ENCODE measurements around the gene PFDN6. TPM values are rescaled to one million over a fixed set of nuclear protein-coding genes. Genes with fewer than 3 reads are reported as not detected.

PFDN6 gene
- polyA plus RNA-seq = 100 to 1,000 TPM; 127 to 293 TPM

DNA sequence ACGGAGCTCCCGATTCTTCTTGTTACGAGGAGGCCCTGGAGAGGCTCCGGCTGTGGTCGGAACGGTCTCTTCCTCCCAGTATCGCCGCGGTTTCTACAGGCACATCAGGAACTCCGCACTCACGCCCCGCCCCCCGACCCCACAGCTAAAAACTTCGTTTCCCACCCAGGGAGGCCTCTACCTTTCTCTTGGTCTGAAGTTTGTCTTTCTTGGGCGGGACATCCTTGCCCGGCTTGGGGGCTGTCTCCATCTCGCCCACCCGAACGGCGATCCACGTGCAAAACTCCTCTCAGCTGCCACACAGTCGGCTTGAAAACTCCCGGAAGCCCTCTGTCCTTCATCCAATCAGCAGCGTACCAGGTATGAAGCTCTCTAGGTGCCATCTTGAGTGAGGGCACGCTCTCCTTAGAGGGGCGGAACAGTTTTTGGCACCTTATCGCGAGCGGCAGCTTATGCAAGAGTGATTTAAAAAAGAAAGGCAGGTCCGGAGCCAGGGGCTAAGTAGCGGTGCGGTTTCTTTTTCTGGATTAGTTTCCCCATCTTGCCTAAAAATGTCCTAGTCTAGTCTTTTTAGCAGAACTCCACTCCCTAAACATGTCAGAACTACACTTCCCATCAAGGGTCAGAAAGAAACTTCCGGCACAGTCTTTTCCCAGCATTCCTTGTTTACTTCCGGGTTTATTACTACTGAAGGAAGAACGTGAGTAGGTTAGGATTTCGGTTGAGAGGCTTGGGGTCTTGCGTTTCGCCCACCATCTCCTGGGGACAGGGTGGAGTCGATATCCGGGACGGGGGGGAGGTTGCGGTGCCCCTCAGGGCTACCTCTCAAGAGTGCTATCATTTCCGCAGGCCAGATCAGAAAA is at the start of gene PFDN6, which contains the start of gene WDR46:
Gene PFDN6, plus strand, starts transcription at position 681 of the 863 bp plus-strand sequence. CDS start 256 bp downstream, outside the sequence.
Gene WDR46, minus strand, starts transcription at position 319 of the 863 bp plus-strand sequence. Its CDS starts 69 bp downstream, at position 250.
- WGBS, 2 donors = 0% methylated on average over 43 of the region's 43 CpGs
- Histone ChIP-seq H3K9me3 (ENCODE audit: control insufficient read depth in 2 of 2, insufficient read depth in 1 of 2, low read depth in 1 of 2, low read length in 1 of 2) (no peaks in the 10 kb centered on the region), H3K4me3 (ENCODE audit: low read depth in 1 of 2, low read length in 2 of 2) (peak within 1 kb of the TSS; percentile 74 to 92), H3K4me1 (ENCODE audit: control insufficient read depth in 2 of 2, insufficient read depth in 2 of 2, low read length in 1 of 2) (peaks cover 3 to 13% of the 10 kb centered on the region in 2 donors), H3K27me3 (ENCODE audit: control insufficient read depth in 1 of 2, insufficient read depth in 2 of 2, low read length in 2 of 2) (no peaks in the 10 kb centered on the region), H3K36me3 (ENCODE audit: control insufficient read depth in 2 of 2, insufficient read depth in 2 of 2, low read length in 1 of 2) (peaks cover 17 to 29% of the 10 kb centered on the region in 2 donors), H3K27ac (ENCODE audit: low read depth in 2 of 2, low read length in 1 of 2) (peak within 1 kb of the TSS; percentile 79 to 83)

DNA sequence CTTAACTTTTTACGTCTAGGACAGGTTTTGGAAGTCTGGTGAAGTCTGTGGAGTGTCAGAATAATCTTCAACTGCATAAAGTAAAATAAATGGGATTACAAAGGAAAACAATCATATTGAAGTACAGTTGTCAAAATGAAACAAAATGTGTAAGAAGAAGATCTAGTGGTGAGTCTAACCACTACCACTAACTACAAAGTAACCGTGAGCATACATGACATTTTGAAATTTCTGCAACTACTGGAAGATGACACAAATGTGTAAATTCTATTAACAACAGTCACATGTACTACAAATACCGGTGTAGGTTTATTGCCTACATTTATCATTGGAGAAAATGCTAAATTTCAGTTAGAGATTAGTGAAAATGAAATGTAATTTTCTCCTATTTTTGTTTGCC is 47.4 kb upstream of the PFDN6 start:
- no peaks in the 10 kb centered on the region for H3K9me3 ChIP-seq (ENCODE audit: control insufficient read depth in 2 of 2, insufficient read depth in 1 of 2, low read depth in 1 of 2, low read length in 1 of 2)
- no peaks in the 10 kb centered on the region for H3K36me3 ChIP-seq (ENCODE audit: control insufficient read depth in 2 of 2, insufficient read depth in 2 of 2, low read length in 1 of 2)
- no peak overlapping the region for H3K27ac ChIP-seq (ENCODE audit: low read depth in 2 of 2, low read length in 1 of 2)
- H3K27me3 ChIP-seq (ENCODE audit: control insufficient read depth in 1 of 2, insufficient read depth in 2 of 2, low read length in 2 of 2) = no peaks in the 10 kb centered on the region
- WGBS, 2 donors = 58 to 60% methylated on average over 3 of the region's 3 CpGs
- no peak overlapping the region for H3K4me3 ChIP-seq (ENCODE audit: low read depth in 1 of 2, low read length in 2 of 2)
- no peaks in the 10 kb centered on the region for H3K4me1 ChIP-seq (ENCODE audit: control insufficient read depth in 2 of 2, insufficient read depth in 2 of 2, low read length in 1 of 2)

DNA sequence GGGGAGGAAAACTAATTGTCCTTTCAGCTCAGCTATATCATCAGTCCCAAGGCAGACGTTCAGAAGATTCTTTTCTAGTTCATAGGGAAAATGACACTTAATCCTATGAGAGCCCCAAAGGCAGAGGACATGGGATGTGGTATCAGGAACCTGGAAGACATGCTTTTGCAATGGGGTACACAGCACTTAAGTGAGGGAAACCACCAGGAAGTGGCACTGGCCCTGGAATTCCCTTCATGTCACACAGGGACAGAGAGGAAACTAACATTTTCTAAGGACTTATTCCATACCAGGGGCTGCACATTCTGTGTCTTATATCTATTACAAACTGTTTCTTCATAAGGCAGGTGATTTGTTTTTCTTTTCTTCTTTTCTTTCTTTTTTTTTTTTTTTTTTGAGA is 45.9 kb upstream of the PFDN6 start:
- Histone ChIP-seq H3K27ac (ENCODE audit: low read depth in 2 of 2, low read length in 1 of 2) (no peak overlapping the region), H3K9me3 (ENCODE audit: control insufficient read depth in 2 of 2, insufficient read depth in 1 of 2, low read depth in 1 of 2, low read length in 1 of 2) (no peaks in the 10 kb centered on the region), H3K27me3 (ENCODE audit: control insufficient read depth in 1 of 2, insufficient read depth in 2 of 2, low read length in 2 of 2) (no peaks in the 10 kb centered on the region), H3K4me3 (ENCODE audit: low read depth in 1 of 2, low read length in 2 of 2) (no peak overlapping the region), H3K4me1 (ENCODE audit: control insufficient read depth in 2 of 2, insufficient read depth in 2 of 2, low read length in 1 of 2) (no peaks in the 10 kb centered on the region), H3K36me3 (ENCODE audit: control insufficient read depth in 2 of 2, insufficient read depth in 2 of 2, low read length in 1 of 2) (no peaks in the 10 kb centered on the region)
- 28 to 34% methylated on average over 1 of the region's 1 CpG for WGBS, 2 donors

DNA sequence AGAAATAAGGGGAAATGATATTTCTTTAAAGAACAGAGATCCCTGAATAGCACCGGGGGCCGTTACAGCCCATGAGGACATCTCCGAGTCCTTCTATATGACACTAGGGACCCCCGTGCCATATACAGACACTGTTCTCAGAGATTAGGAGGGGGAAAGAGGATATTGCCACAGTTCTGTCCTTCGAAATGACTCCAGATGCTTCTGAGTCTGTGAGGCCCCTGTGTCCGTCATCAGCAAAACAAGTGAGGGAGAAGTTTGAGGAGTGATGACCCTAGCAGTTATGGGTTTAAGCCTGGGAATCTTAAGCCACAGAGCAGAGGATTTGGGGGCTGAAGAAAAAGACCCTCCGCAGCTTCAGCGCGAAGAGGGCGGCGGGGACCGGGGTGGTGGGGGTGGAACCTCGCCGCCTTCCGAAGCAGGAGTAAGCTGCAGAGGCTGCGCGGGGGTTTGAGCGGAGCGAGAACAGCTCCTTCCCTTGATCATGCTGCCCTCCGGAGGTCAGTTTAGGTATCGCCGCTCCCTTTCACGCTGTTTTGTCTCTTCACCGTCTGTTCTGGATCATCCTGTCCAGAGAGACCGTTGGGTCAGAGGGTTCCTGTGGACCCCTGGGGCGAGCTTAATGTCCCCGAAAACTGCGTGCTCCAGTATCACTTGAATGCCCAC is 41.3 kb upstream of the PFDN6 start:
- Histone ChIP-seq H3K36me3 (ENCODE audit: control insufficient read depth in 2 of 2, insufficient read depth in 2 of 2, low read length in 1 of 2) (peaks cover 0 to 4% of the 10 kb centered on the region in 2 donors), H3K4me1 (ENCODE audit: control insufficient read depth in 2 of 2, insufficient read depth in 2 of 2, low read length in 1 of 2) (peaks cover 7 to 12% of the 10 kb centered on the region in 2 donors), H3K27ac (ENCODE audit: low read depth in 2 of 2, low read length in 1 of 2) (peak overlapping the region; percentile 85 to 97), H3K9me3 (ENCODE audit: control insufficient read depth in 2 of 2, insufficient read depth in 1 of 2, low read depth in 1 of 2, low read length in 1 of 2) (no peaks in the 10 kb centered on the region), H3K27me3 (ENCODE audit: control insufficient read depth in 1 of 2, insufficient read depth in 2 of 2, low read length in 2 of 2) (no peaks in the 10 kb centered on the region), H3K4me3 (ENCODE audit: low read depth in 1 of 2, low read length in 2 of 2) (peak overlapping the region; percentile 35 to 51)
- 2% methylated on average over 28 of the region's 28 CpGs for WGBS, 2 donors

DNA sequence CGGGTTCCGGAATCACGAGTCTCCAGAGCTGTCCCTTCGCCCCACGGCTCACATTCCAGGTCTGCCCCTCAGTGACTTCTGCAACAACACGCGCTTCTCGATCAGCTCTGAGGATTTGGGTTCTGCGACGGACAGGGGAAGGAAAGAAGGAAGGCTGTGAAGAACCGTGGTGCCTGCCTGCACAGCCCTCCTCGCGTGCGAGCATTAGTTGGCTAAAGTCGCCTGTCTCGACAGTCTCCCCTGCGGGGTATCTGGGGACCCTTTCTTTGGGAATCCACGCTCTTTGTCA is 40.8 kb upstream of the PFDN6 start:
- H3K36me3 ChIP-seq (ENCODE audit: control insufficient read depth in 2 of 2, insufficient read depth in 2 of 2, low read length in 1 of 2) = peaks cover 0 to 4% of the 10 kb centered on the region in 2 donors
- peak overlapping the region; percentile 85 to 97 for H3K27ac ChIP-seq (ENCODE audit: low read depth in 2 of 2, low read length in 1 of 2)
- no peaks in the 10 kb centered on the region for H3K27me3 ChIP-seq (ENCODE audit: control insufficient read depth in 1 of 2, insufficient read depth in 2 of 2, low read length in 2 of 2)
- H3K4me3 ChIP-seq (ENCODE audit: low read depth in 1 of 2, low read length in 2 of 2) = peak overlapping the region; percentile 35 to 51
- peaks cover 7 to 12% of the 10 kb centered on the region in 2 donors for H3K4me1 ChIP-seq (ENCODE audit: control insufficient read depth in 2 of 2, insufficient read depth in 2 of 2, low read length in 1 of 2)
- H3K9me3 ChIP-seq (ENCODE audit: control insufficient read depth in 2 of 2, insufficient read depth in 1 of 2, low read depth in 1 of 2, low read length in 1 of 2) = no peaks in the 10 kb centered on the region
- 0 to 1% methylated on average over 18 of the region's 18 CpGs for WGBS, 2 donors

DNA sequence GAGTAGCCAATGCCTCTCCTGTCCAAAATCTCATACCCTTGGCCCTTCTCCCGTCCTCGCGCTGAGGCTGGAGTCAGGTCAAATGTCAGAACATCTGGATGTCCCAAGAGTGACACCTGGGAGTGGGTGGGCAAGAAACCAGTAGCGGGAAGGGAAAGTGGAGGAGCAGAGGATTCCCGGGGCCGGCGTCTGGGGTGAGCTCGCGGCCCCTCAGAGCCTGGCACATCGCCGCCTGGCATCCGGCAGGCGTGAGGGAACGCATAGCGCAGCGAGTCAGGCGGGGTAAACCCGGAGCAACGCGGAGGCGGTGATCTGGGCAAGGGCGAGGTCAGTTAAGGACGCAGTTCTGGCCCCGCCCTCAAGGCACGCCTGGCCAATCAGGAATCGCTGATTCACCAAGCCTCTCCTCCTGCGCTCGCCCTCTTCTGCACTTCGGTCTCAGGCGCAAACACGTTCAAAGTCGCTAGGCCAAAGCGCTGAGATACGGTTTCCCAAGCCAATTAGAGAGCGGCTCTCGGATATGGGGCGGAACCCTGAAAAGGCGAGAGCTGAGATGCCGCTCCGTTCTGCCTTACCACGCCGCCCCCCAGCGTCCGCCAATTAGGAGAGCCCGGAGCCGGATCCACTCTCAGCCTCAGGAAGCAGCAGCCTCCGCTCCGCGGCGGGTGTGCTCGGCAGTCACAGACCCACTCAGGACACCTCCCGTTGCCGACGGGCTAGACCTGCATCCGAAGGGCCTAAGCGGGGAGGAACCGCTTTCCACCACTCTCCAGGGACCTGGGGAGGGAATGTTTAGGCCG is 40.3 kb upstream of the PFDN6 start:
- H3K27ac ChIP-seq (ENCODE audit: low read depth in 2 of 2, low read length in 1 of 2) = peak overlapping the region; percentile 96 to 99
- H3K9me3 ChIP-seq (ENCODE audit: control insufficient read depth in 2 of 2, insufficient read depth in 1 of 2, low read depth in 1 of 2, low read length in 1 of 2) = no peaks in the 10 kb centered on the region
- H3K4me3 ChIP-seq (ENCODE audit: low read depth in 1 of 2, low read length in 2 of 2) = peak overlapping the region; percentile 59 to 62
- peaks cover 0 to 4% of the 10 kb centered on the region in 2 donors for H3K36me3 ChIP-seq (ENCODE audit: control insufficient read depth in 2 of 2, insufficient read depth in 2 of 2, low read length in 1 of 2)
- no peaks in the 10 kb centered on the region for H3K27me3 ChIP-seq (ENCODE audit: control insufficient read depth in 1 of 2, insufficient read depth in 2 of 2, low read length in 2 of 2)
- WGBS, 2 donors = 0 to 1% methylated on average over 58 of the region's 58 CpGs
- peaks cover 7 to 12% of the 10 kb centered on the region in 2 donors for H3K4me1 ChIP-seq (ENCODE audit: control insufficient read depth in 2 of 2, insufficient read depth in 2 of 2, low read length in 1 of 2)

DNA sequence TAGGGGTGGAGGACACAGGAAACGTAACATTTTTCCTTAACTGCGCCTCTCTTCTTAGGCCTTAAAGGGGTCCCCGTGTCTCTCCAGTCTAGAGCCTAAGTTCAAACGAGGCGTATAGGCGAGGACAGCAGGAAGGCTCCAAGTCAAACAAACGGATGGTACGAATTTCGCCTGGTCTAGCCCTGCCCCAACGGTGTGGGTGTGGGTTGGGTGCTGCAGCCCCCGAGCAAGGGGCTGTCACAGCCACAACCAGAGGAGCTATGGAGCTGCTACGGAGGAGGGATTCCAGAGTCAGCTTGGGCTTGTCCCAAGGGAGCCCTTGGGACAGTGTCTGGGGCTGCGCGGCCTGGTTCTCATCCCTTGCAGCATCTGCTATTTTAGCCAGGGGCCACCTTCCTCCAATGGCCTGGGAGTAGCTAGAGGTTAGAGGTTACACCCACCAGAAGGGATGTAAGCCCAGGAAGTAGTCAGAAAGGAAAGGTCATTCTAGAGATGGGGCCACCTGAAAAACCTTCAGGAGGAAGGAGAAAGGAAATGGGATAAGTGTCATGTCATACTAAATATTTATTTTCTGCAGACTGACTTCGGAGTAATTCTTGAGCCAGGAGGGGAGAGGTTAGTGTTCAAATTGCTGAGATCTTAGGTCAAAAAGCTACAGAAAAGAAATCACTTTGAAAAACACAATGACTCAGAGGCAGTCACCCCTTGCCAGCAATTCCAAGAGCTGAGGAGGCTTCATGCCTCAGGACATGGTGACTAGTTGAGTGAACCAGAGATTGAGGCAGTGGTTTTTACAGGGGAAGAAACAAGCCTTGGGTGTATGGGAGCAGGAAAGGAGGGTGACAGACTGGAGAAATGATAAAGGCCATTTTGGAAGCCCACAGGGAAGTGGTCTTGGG is 39.4 kb upstream of the PFDN6 start:
- Histone ChIP-seq H3K4me3 (ENCODE audit: low read depth in 1 of 2, low read length in 2 of 2) (peak overlapping the region; percentile 59 to 62), H3K36me3 (ENCODE audit: control insufficient read depth in 2 of 2, insufficient read depth in 2 of 2, low read length in 1 of 2) (peaks cover 0 to 4% of the 10 kb centered on the region in 2 donors), H3K27me3 (ENCODE audit: control insufficient read depth in 1 of 2, insufficient read depth in 2 of 2, low read length in 2 of 2) (no peaks in the 10 kb centered on the region), H3K4me1 (ENCODE audit: control insufficient read depth in 2 of 2, insufficient read depth in 2 of 2, low read length in 1 of 2) (peaks cover 7 to 12% of the 10 kb centered on the region in 2 donors), H3K9me3 (ENCODE audit: control insufficient read depth in 2 of 2, insufficient read depth in 1 of 2, low read depth in 1 of 2, low read length in 1 of 2) (no peaks in the 10 kb centered on the region), H3K27ac (ENCODE audit: low read depth in 2 of 2, low read length in 1 of 2) (peak overlapping the region; percentile 96 to 99)
- 10 to 18% methylated on average over 15 of the region's 15 CpGs for WGBS, 2 donors

DNA sequence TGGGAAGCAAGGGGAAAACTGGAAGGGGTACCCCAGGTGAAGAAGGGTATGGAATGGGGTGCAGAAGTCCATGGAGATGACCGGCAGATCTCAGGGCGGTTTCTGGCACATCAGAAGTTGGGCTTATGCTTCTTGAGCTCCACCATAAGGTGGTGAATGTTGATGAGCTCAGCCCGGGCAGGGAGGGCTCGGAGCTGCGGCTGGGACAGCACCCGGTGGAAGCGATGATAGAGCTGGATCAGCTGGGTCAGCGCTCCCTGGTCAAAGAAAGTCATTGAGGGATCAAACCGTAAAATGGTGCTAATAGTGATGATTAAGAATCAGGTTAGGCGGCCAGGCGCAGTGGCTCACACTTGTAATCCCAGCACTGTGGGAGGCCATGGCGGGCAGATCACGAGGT is 38.7 kb upstream of the PFDN6 start:
- H3K27ac ChIP-seq (ENCODE audit: low read depth in 2 of 2, low read length in 1 of 2) = peak overlapping the region; percentile 11 to 99
- H3K4me1 ChIP-seq (ENCODE audit: control insufficient read depth in 2 of 2, insufficient read depth in 2 of 2, low read length in 1 of 2) = peaks cover 7 to 12% of the 10 kb centered on the region in 2 donors
- H3K4me3 ChIP-seq (ENCODE audit: low read depth in 1 of 2, low read length in 2 of 2) = no peak overlapping the region
- 91 to 97% methylated on average over 13 of the region's 13 CpGs for WGBS, 2 donors
- no peaks in the 10 kb centered on the region for H3K27me3 ChIP-seq (ENCODE audit: control insufficient read depth in 1 of 2, insufficient read depth in 2 of 2, low read length in 2 of 2)
- H3K36me3 ChIP-seq (ENCODE audit: control insufficient read depth in 2 of 2, insufficient read depth in 2 of 2, low read length in 1 of 2) = peaks cover 0 to 4% of the 10 kb centered on the region in 2 donors
- no peaks in the 10 kb centered on the region for H3K9me3 ChIP-seq (ENCODE audit: control insufficient read depth in 2 of 2, insufficient read depth in 1 of 2, low read depth in 1 of 2, low read length in 1 of 2)
